Adipose tissue (tissue), 3 donors: ENCODE measurements around the gene IL36B. TPM values are rescaled to one million over a fixed set of nuclear protein-coding genes. Genes with fewer than 3 reads are reported as not detected.

Experiments
- H3K27ac ChIP-seq: one replicate; pipeline ENCODE4 v1.5.1; 2013; ENCODE audit warnings: low read depth, low read length
- WGBS, 3 donors: extraction: QIAGEN DNeasy Blood & Tissue Kit; methylation state at CpG; one replicate each; pipeline ENCODE4 v1.1.7; 2013; 5-methylcytosine and 5-hydroxymethylcytosine counted together
- polyA plus RNA-seq, 3 donors: library from polyadenylated mRNA; stranded (reverse); fragments of 200-250 nt; gene quantifications; one replicate each; pipeline ENCODE4 v1.2.3, GENCODE V29; 2013
- donor health status: healthy with polysubstance abuse.
- donor health status: Bipolar disorder and iron deficiency.
- donor health status: healthy.

IL36B gene
- polyA plus RNA-seq, 3 donors, result not detected

DNA sequence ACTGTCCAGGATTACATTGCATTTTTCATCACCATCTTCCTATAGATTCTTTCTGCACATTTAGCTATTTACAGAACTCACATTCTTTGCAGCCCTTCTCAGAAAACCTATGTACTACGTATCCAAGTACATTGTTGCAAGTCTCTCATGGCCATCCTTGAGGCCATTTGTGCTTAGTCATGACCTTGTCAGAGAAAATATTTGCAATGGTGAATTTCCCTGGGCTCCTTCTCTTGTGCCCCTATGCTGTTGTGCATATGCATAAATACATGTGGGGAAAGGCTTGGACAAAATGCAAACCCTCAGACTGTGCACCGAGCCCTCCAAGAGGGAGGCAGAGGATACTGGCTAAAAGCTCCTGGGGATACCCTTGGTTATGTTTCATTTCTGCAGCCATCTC lies 27.9 kb downstream of the IL36B start:
- H3K27ac ChIP-seq, result no peak overlapping the region
- 79 to 91% (median 85%) methylated on average over 2 of the region's 2 CpGs for WGBS, 3 donors

DNA sequence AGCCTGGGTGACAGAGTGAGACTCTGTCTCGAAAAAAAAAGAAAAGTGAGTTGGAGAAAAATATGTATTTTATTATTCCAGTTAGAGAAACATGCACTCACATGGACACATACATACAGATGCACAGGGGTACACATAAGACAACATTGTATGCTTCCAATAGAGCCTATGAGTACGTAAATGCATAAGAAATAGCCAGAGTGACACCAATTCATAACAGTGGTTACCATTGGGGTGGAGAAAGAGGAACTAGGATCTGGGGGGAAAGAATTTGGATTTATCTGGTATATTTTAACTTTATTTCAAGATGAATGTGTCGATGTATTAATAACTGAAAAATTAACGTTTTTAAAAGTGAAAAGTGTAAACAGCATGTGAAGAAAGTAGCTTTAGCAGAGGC lies 31.4 kb downstream of the IL36B start:
- WGBS, 3 donors, result 53 to 71% (median 57%) methylated on average over 4 of the region's 4 CpGs
- H3K27ac ChIP-seq, result no peak overlapping the region

DNA sequence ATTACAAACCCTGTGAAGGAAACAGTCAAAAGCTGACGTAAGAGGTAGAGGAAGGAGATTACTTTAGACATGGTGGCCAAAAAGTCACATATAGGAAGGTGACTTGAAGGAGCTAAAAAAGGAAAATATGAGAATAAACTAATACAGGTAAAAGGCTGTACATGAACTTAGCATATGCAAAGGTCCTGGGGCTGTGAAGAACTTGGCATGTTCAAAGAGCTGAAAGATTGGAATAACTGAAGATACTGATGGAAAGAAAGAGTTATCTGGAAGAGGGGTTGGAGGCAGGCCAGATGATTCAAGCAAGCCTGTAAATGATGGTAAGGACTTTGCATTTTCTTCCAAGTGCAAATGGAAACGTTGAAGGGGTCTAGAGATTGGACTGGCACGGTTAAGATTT lies 34.2 kb downstream of the IL36B start:
- 67 to 76% (median 71%) methylated on average over 3 of the region's 3 CpGs for WGBS, 3 donors
- H3K27ac ChIP-seq, result no peak overlapping the region

DNA sequence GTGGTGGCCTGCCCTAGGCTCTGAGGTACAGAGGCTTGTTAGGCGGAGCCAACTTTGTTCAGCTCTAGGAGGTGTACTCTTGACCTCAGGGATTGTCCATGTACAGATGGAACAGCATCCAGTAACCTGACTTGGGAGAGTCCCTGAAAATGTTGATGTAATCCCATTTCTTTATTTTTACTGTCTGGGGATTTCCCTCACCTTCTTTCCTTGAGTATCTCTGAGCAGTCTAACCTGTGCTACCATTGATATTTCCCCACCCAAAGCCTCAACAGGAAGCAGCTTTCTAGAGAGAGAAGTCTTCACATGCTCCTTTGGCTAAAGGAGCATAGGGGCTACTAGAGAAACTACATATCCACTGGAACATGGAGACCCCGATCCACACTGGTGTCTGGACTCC lies 37.0 kb downstream of the IL36B start:
- WGBS, 3 donors, result 87 to 92% (median 92%) methylated on average over 2 of the region's 2 CpGs
- no peak overlapping the region for H3K27ac ChIP-seq

DNA sequence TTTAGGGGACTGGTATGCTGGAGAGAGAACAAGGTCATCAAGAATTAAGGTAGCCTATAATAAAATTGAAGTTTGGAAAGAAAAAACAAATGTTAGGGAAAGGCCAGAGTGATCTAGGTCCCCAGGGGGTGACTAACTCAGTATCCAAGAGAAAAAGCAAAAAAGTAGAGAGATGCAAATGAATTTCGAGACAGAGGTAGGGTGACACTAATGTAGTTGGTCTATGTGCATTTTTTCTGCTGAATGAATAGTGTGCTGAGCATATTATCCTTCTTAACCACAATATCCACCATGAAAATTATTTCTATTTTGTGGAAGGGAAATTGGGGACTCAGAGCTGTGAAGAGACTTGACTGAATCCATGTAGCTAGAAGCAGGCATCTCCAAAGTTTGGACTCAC lies 37.6 kb downstream of the IL36B start:
- H3K27ac ChIP-seq, result no peak overlapping the region
- 75 to 85% (median 77%) methylated on average over 1 of the region's 1 CpG for WGBS, 3 donors

DNA sequence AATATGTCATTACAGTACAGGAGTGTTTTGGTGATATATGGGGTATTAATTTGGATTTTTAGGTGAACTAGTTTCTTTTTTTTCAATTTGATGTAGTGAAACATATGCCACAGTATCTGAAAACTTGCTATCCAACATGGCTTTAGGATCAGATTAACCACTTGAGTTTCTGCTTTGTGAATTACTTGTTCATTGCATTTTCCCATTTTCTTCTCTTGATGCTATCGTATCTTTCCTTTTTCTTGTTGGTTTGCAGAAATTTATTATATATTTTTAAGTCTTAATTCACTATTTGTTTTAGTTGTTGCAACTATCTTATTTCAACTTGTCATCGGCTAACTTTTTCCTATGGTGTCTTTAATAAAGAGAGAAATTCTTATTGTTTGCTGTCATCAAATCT lies 38.6 kb downstream of the IL36B start:
- WGBS, 3 donors, result 90 to 96% (median 95%) methylated on average over 2 of the region's 2 CpGs
- no peak overlapping the region for H3K27ac ChIP-seq

DNA sequence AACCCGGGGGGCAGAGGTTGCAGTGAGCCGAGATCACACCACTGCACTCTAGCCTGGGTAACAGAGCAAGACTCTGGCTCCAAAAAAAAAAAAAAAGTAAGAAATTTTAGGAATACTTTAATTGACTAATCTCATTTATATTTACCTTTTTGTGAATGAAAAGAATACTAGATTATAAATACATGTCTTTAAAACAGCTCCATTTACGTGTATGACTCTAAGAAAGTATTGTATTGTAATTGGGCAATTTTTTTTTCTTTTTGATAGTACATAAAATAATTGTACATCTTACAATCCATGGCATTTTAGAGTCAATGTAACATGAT lies 39.4 kb downstream of the IL36B start:
- no peak overlapping the region for H3K27ac ChIP-seq
- WGBS, 3 donors, result 78 to 87% (median 80%) methylated on average over 3 of the region's 3 CpGs

DNA sequence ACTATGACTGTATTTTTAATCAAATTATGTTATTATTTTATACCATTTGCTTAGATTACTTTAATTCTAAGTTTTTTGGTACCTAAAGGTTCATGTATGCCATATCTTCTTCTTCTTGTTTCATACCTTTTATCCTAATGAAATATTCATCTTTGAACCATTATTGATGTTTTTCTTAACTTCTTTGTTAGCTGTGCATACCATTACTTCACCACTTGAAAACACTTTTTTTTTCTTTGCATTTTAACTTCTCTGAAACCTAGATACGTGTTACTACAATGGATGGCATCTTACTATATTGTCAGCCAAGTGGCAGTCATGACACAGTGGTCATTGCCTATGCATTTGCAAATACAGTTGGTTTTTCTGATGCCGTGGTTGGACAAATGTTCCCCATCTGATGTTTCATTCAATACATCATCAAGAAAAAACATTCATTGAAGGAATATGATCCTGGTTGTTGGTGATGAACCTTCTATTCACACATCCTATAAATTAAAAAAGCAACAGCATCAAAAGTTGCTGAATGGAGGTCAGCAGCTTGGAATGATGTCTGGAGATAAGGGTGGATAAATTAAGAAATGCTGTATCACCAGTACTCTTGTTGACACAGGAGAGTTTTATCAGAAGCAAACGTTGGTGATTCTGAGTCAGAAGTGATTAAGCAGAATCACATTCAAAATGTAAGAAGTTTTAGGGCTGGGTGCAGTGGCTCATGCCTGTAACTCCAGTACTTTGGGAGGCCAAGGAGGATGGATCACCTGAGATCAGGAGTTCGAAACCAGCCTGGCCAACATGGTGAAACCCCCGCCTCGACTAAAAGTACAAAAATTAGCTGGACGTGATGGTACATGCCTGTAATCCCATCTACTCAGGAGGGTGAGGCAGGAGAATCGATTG lies 40.0 kb downstream of the IL36B start:
- WGBS, 3 donors, result 73 to 79% (median 77%) methylated on average over 8 of the region's 8 CpGs
- no peak overlapping the region for H3K27ac ChIP-seq

DNA sequence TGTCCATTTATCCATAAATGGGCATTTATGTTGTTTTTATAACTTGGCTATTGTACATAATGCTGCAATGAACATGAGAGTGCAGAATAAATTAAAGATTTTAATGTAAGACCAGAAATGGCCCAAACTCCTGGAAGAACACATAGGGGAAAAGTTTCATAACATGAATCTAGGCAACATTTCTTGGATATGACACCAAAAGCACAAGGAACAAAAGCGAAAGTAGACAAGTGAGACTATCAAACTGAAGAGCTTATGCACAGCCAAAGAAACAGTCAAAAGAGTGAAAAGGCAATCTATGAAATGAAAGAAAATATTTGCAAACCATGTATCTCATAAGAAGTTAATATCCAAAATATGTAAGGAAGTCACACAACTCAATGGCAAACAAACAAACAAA lies 41.6 kb downstream of the IL36B start:
- no peak overlapping the region for H3K27ac ChIP-seq
- 87 to 100% (median 96%) methylated on average over 1 of the region's 1 CpG for WGBS, 3 donors

DNA sequence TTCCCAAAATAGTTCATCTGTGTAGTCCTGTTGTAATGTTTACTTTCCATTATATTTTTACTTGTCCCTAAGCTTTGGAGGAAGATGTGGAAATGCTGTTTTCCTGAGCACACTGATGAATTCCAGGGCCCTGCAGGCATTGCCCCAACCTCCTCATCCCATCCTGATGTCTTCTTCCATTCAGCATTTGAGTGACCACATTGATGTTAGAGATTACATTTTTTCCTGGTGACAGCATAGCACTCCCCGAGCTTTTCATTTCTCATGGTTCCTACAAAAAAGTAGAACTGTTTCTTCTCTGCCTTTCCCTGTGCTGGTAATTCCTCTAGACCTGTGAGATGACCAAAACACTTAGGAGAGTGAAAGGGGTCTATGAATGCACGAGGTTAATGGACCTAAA lies 42.6 kb downstream of the IL36B start:
- WGBS, 3 donors, result 41 to 55% (median 49%) methylated on average over 2 of the region's 2 CpGs
- no peak overlapping the region for H3K27ac ChIP-seq

DNA sequence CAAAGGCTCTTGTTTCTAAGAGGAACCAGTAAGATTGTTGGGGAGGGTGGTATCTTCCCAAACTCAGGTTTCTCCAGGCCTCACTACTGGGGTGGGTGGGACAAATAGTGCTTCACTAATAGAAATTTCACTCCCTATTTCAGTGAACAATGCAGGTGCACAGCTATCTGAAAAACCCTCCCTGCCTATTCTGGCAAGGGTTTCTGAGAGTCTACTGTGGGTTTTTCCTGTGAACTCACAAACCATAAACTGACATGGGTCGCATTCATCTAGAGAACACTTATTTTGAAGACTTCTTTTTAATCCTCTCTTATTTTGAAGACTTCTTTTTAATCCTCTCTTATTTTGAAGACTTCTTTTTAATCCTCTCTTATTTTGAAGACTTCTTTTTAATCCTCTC lies 43.0 kb downstream of the IL36B start:
- no peak overlapping the region for H3K27ac ChIP-seq
- WGBS, 3 donors, result 69 to 79% (median 77%) methylated on average over 1 of the region's 1 CpG

DNA sequence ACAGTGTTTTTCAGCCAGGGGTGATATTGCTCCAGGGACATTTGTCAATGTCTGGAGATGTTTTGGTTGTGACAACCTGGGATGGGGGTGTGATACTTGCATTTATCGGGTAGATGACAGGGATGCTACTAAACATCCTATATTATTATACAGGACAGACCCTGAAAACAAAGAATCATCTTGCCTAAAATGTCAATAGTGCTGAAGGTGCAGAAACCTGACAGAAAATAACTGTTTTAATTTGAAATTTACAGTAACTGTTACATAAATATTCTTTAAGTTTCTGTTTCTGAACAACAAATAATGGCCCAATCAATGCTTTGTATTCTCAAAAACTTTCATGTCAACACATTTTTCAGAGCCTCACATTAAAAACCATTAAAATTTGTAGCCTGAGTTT lies 45.4 kb downstream of the IL36B start:
- WGBS, 3 donors, result 80 to 90% (median 85%) methylated on average over 1 of the region's 1 CpG
- H3K27ac ChIP-seq, result no peak overlapping the region

DNA sequence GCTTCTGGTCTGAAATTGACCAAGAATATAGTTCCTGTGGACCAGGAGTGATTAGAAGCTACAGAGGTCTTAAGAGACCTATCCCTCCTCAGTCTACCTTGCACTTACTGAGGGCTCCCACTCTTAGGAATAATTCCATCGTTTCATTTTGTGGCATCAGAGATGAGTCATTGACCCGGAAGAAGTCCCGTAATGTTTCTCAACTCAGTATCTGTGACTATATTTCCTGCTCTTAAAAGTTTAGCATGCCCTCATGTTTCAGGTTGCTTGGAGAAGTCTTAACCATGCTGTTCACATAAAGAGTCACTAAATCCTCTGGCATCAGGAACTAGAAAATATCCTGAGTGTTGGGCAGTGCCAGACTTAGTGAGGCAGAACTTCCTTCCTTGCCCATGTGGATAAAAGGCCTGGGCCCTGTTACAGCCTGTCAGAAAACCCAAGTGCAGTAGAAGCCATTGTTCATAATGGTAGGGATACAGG lies 47.6 kb downstream of the IL36B start, which contains the start of gene IL36A:
Gene IL36A (plus strand): TSS at position 430 of the 480 bp plus-strand sequence. CDS start 413 bp downstream, outside the sequence.
- no peak within 1 kb of the TSS for H3K27ac ChIP-seq
- 82 to 87% (median 82%) methylated on average over 3 of the region's 3 CpGs for whole genome bisulfite sequencing, 3 donors

DNA sequence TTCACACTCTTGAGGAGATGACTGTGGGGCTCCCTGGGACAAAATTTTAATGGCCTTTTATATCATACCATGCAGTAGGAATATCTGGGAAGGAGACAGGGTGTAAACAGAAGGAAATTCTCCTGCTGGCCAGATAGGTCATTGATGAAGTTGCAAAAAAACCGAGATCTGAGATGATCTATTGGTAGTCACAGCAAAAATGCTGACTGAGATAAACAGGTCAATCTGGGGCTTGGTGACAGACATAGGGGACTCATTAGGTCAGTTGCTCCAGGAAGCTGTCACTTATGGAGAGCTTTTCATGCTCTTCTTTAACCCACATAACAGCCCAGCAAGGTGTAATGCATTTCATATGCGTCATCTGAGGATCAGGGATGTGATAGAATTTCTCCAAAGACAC lies 50.0 kb downstream of the IL36B start:
- WGBS, 3 donors, result 69 to 82% (median 77%) methylated on average over 2 of the region's 2 CpGs
- H3K27ac ChIP-seq, result no peak overlapping the region

DNA sequence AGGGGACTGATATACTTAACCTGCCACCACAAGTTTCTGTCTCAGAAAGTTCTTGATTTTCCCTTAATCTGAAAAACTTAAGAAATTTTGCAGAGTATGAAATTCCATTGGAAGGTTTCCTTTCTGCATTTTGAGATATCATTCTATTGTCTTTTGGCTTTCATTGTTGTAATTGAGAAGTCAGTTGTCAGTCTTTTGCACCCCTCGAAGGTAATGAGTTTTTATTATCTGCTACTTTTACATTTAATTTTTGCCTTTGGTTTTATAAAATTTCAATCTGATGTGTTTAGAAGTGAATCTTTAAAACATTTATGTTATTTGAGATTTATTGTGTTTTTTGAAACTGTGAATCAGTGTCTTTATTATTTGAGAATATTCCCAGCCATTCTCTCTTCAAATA lies 52.2 kb downstream of the IL36B start:
- no peak overlapping the region for H3K27ac ChIP-seq
- WGBS, 3 donors, result 59 to 88% (median 78%) methylated on average over 1 of the region's 1 CpG

DNA sequence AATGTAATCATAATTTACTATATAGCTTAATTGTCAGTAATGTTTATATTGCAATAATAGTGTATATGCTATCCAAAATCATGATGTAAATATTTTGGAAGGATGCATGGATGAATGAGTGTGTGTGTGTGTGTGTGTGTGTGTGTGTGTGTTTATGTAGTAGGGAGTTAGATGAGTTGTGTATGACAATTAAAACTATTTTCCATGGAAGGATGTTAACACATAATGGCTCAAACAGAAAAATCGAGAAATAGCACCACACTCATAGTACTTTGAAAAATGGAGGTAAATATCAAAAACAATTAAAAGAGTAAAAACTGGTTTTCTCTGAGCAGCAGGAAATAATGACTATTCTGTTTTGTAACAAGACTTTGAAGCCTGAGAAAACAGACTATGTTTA lies 55.5 kb downstream of the IL36B start:
- WGBS, 3 donors, result 80 to 86% (median 85%) methylated on average over 1 of the region's 1 CpG
- H3K27ac ChIP-seq, result no peak overlapping the region

DNA sequence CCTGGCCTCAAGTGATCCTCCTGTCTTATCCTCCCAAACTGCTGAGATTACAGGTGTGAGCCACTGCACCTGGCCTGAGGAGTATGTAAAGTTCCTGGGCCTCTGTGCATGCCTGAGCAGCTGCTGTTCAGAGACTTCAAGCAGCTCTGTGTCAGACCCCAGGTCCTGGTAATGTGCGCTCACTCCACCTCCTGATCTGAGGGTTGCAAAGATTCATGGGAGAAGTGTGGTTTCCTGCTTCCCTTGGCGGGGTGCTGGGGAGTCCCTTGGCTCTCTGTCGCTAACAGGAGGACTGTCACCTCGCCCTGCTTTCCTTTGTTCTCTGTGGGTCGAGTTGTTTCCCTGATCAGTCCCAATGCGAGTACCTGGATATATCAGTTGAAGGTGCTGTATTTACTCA lies 56.0 kb downstream of the IL36B start:
- H3K27ac ChIP-seq, result no peak overlapping the region
- 63 to 81% (median 69%) methylated on average over 6 of the region's 6 CpGs for WGBS, 3 donors

DNA sequence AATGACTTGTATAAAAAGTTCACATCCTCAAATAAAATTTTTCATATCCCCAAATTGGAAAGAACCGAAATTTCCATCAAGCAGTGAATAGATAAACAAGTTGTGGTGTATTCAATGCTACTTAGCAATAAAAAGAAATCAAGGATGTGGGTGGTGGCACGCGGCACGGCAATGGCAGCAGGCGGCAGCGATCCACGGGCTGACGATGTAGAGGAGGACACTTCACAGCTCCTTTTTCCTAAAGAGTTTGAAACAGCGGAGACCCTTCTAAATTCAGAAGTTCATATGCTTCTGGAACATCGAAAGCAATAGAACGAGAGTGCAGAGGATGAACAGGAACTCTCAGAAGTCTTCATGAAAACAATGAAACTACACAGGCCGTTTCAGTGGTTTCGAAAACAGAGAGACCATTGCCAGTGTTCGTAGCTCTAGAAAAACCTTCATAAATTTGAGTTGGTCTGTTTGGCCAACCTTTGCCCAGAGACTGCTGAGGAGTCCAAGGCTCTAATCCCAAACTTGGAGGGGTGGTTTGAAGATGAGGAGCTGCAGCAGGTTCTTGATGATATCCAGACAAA lies 57.2 kb downstream of the IL36B start:
- 86 to 90% (median 89%) methylated on average over 14 of the region's 14 CpGs for WGBS, 3 donors
- H3K27ac ChIP-seq, result no peak overlapping the region

DNA sequence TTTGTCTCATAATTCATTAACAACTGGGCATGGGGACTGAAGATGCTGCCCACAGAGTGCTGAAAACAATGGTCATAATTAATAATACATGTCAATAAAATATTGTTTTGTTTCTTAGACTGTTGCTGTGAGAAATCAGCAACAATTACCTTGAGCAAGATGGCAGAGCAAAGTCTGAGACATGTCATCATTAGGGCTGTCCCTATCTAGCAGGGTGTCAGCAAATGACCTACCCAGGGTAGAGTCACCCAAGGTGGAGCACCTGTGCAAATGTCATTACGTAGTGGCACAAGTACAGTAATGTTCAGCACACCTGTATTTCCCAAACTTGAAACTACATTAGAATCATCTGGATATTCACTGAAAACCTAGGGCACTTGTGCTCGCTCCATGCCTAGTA lies 58.0 kb downstream of the IL36B start:
- 88 to 91% (median 91%) methylated on average over 2 of the region's 2 CpGs for WGBS, 3 donors

DNA sequence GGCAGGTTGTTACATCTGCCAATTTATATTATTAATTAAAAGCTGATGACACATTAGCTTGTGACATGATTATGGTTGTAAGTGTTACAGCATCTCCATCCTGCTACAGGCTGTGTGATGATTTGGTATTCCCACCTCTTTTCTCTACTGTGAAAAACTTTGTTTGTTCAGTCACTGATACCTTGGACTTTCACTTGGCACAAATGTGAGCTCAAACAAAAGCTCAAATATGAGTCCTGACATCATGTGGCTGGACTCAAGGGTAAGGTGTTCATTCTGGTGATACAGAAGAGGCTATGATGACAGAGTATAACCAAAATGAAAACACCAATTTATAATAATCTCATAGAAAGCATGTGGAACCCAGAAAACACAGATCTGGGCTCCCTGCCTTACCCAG lies 58.8 kb downstream of the IL36B start:
- no peak overlapping the region for H3K27ac ChIP-seq

More for the DNA sequence above, 58.0 kb downstream of the IL36B start:
- H3K27ac ChIP-seq, result no peak overlapping the region
